ENCODE measurements around the gene ARMH2.

GRCh38 chr6:24807584-24807983 lies 8.9 kb upstream of the ARMH2 start:
- TF ChIP-seq, protein P1, sequence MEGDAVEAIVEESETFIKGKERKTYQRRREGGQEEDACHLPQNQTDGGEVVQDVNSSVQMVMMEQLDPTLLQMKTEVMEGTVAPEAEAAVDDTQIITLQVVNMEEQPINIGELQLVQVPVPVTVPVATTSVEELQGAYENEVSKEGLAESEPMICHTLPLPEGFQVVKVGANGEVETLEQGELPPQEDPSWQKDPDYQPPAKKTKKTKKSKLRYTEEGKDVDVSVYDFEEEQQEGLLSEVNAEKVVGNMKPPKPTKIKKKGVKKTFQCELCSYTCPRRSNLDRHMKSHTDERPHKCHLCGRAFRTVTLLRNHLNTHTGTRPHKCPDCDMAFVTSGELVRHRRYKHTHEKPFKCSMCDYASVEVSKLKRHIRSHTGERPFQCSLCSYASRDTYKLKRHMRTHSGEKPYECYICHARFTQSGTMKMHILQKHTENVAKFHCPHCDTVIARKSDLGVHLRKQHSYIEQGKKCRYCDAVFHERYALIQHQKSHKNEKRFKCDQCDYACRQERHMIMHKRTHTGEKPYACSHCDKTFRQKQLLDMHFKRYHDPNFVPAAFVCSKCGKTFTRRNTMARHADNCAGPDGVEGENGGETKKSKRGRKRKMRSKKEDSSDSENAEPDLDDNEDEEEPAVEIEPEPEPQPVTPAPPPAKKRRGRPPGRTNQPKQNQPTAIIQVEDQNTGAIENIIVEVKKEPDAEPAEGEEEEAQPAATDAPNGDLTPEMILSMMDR (IDR thresholded peaks at IDR 0.05), result no peak
- no peak for TF ChIP-seq POLR2A (IDR thresholded peaks at IDR 0.05)
